SH-SY5Y (cell line): Measurements from ENCODE around the gene SAP130.

ENCODE experiments used
- GATA2 ChIP-seq: IDR thresholded peaks from 2 replicates; pipeline ENCODE4 v1.6.1; 2011; ENCODE audit warnings: mild to moderate bottlenecking, low read depth, low read length
- GATA3 ChIP-seq: IDR thresholded peaks from 2 replicates; pipeline ENCODE4 v1.6.1; 2011; ENCODE audit warnings: low read depth, mild to moderate bottlenecking, low read length, moderate library complexity

DNA sequence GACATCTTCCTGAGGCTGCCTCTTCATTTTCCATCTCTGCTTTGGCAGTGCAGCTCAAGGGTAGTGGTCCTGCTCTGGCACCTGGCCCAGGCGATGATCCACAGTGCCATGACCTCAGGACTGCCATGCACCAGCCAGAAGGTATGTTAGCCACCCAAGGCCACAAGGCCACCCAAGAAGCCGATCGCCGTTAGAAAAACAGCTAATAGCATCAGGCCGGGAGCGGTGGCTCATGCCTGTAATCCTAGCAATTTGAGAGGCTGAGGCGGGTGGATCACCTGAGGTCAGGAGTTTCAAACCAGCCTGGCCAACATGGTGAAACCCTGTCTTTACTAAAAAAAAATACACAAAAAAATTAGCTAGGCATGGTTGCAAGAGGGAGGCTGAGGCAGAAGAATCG, 34.7 kb upstream of the SAP130 start:
- TF ChIP-seq GATA3 (no peak), GATA2 (no peak)
